Measurements from ENCODE around the gene EXOC6. TPM values are rescaled to one million over a fixed set of nuclear protein-coding genes. Genes with fewer than 3 reads are reported as not detected.

EXOC6 gene
- total RNA-seq, 4 donors from 2014 or later = 5.9 to 16.6 (median 11.2) TPM

GRCh38 chr10:92848037-92848440, 281 bp upstream of the EXOC6 start:
- Histone ChIP-seq H3K36me3 (no peaks in the 10 kb centered on the region), H3K27ac (peak overlapping the region; percentile 70 to 93 (median 88)), H3K9me3 (no peaks in the 10 kb centered on the region), H3K27me3 (no peaks in the 10 kb centered on the region), H3K4me1 (peaks cover 0 to 18% (median 3%) of the 10 kb centered on the region in 4 donors), H3K4me3 (peak overlapping the region; percentile 88 to 98 (median 96))
- no peak for DNase-seq (ENCODE audit: low spot score in 2 of 2)
- TF ChIP-seq POLR2A (IDR thresholded peaks at IDR 0.05) = no peak
- no peak for TF ChIP-seq EP300 (IDR thresholded peaks at IDR 0.05)
- no peak for TF ChIP-seq CTCF (IDR thresholded peaks at IDR 0.05)
- WGBS, 2 donors = 2 to 3% methylated on average over 6 to 28 of the region's 32 CpGs

GRCh38 chr10:92849234-92849525, 860 bp downstream of the EXOC6 start:
- Histone ChIP-seq H3K36me3 (no peaks in the 10 kb centered on the region), H3K27me3 (no peaks in the 10 kb centered on the region), H3K9me3 (no peaks in the 10 kb centered on the region), H3K4me3 (peak overlapping the region; percentile 88 to 98 (median 96)), H3K4me1 (peaks cover 0 to 16% (median 3%) of the 10 kb centered on the region in 4 donors), H3K27ac (peak overlapping the region; percentile 83 to 93 (median 88))
- TF ChIP-seq POLR2A (IDR thresholded peaks at IDR 0.05) (no peak), CTCF (IDR thresholded peaks at IDR 0.05) (no peak), EP300 (IDR thresholded peaks at IDR 0.05) (no peak)
- no peak for DNase-seq (ENCODE audit: low spot score in 2 of 2)
- 1 to 2% methylated on average over 7 of the region's 7 CpGs for whole genome bisulfite sequencing, 2 donors

GRCh38 chr10:92849576-92850090, 1.3 kb downstream of the EXOC6 start:
- DNase-seq (ENCODE audit: low spot score in 2 of 2) = no peak
- H3K36me3 ChIP-seq = no peaks in the 10 kb centered on the region
- 43 to 48% methylated on average over 2 of the region's 2 CpGs for WGBS, 2 donors
- H3K9me3 ChIP-seq = no peaks in the 10 kb centered on the region
- peak overlapping the region; percentile 88 to 98 (median 96) for H3K4me3 ChIP-seq
- TF ChIP-seq POLR2A (IDR thresholded peaks at IDR 0.05) (no peak), CTCF (IDR thresholded peaks at IDR 0.05) (no peak)
- peaks cover 0 to 16% (median 3%) of the 10 kb centered on the region in 4 donors for H3K4me1 ChIP-seq
- no peaks in the 10 kb centered on the region for H3K27me3 ChIP-seq
- H3K27ac ChIP-seq = peak overlapping the region in 2 of 4 donors; percentile 89 to 93

- H3K27ac ChIP-seq = no peak overlapping the region
- H3K36me3 ChIP-seq = no peaks in the 10 kb centered on the region
- peaks cover 0 to 16% (median 3%) of the 10 kb centered on the region in 4 donors for H3K4me1 ChIP-seq
- H3K4me3 ChIP-seq = no peak overlapping the region
- no peak for DNase-seq (ENCODE audit: low spot score in 2 of 2)
- 71 to 80% methylated on average over 2 of the region's 2 CpGs for WGBS, 2 donors
- no peak for TF ChIP-seq CTCF (IDR thresholded peaks at IDR 0.05)
- no peak for TF ChIP-seq POLR2A (IDR thresholded peaks at IDR 0.05)
- TF ChIP-seq EP300 (IDR thresholded peaks at IDR 0.05) = no peak
- H3K27me3 ChIP-seq = no peaks in the 10 kb centered on the region
- H3K9me3 ChIP-seq = no peaks in the 10 kb centered on the region
These were observed 1.9 kb downstream of the EXOC6 start for GRCh38 chr10:92850185-92850584.

- H3K9me3 ChIP-seq = peaks cover 0 to 4% (median 0%) of the 10 kb centered on the region in 4 donors
- H3K27ac ChIP-seq = no peak overlapping the region
- no peak overlapping the region for H3K4me3 ChIP-seq
- WGBS, 2 donors = 96 to 99% methylated on average over 4 of the region's 4 CpGs
- peaks cover 0 to 16% (median 3%) of the 10 kb centered on the region in 4 donors for H3K4me1 ChIP-seq
- no peak for DNase-seq (ENCODE audit: low spot score in 2 of 2)
- H3K36me3 ChIP-seq = no peaks in the 10 kb centered on the region
- no peaks in the 10 kb centered on the region for H3K27me3 ChIP-seq
- TF ChIP-seq POLR2A (IDR thresholded peaks at IDR 0.05) (no peak), CTCF (IDR thresholded peaks at IDR 0.05) (no peak), EP300 (IDR thresholded peaks at IDR 0.05) (no peak)
These were observed 2.7 kb downstream of the EXOC6 start for GRCh38 chr10:92851003-92851402.
